ENCODE measurements around the gene MED27.

Gene MED27

DNA sequence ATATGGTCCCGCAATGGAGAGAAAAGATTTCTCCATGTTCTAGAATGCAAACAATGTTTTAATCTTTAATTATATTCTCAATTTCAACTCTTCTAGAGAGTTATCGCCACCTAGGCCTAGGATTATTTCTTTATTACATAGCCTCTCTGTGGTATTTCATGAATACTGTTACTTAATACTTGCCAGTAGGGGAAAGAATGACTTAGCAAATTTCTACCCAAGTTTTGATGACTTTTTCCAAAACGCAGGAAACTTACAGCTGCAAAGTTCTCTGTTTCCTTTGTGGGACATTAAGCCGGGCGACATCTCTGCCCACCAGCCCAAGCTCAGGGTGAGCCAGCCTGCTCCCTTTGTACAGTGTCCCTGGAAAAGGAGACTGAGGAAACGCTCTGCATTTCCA, 73.8 kb downstream of the MED27 start (continued):
- TF ChIP-seq, protein P1, sequence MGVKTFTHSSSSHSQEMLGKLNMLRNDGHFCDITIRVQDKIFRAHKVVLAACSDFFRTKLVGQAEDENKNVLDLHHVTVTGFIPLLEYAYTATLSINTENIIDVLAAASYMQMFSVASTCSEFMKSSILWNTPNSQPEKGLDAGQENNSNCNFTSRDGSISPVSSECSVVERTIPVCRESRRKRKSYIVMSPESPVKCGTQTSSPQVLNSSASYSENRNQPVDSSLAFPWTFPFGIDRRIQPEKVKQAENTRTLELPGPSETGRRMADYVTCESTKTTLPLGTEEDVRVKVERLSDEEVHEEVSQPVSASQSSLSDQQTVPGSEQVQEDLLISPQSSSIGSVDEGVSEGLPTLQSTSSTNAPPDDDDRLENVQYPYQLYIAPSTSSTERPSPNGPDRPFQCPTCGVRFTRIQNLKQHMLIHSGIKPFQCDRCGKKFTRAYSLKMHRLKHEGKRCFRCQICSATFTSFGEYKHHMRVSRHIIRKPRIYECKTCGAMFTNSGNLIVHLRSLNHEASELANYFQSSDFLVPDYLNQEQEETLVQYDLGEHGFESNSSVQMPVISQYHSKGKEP (tag by site-specific recombination; IDR thresholded peaks at IDR 0.05), result no peak
- TF ChIP-seq, protein P2, sequence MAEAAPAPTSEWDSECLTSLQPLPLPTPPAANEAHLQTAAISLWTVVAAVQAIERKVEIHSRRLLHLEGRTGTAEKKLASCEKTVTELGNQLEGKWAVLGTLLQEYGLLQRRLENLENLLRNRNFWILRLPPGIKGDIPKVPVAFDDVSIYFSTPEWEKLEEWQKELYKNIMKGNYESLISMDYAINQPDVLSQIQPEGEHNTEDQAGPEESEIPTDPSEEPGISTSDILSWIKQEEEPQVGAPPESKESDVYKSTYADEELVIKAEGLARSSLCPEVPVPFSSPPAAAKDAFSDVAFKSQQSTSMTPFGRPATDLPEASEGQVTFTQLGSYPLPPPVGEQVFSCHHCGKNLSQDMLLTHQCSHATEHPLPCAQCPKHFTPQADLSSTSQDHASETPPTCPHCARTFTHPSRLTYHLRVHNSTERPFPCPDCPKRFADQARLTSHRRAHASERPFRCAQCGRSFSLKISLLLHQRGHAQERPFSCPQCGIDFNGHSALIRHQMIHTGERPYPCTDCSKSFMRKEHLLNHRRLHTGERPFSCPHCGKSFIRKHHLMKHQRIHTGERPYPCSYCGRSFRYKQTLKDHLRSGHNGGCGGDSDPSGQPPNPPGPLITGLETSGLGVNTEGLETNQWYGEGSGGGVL (tag by site-specific recombination; IDR thresholded peaks at IDR 0.05), result no peak

DNA sequence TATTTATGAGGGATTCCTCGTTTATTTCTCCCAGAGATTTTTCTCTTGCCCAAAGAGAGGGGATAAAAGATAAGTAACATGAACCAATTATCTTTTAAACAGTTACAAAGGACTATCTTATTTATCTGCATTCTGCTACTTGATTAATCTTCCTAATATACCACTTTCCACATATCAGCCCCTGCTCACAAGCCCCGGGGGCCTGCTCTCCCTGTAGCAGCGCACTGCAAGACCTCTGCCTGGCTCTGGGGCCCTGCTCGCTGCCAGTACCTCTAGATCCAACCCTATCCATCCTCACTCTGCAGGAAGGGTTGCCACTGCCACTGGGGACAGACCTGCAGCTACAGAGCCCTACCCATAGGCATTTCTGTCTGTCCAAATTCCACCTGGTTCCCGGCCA, 75.3 kb downstream of the MED27 start:
- no peak overlapping the region for H3K4me3 ChIP-seq (ENCODE audit: low read depth, low read length)
- H3K4me1 ChIP-seq (ENCODE audit: control insufficient read depth, insufficient read depth, low read length), result peaks cover 5% of the 10 kb centered on the region; the same call in 1 of the 2 replicates
- POLR2A ChIA-PET, result no interaction called here
- H3K9me3 ChIP-seq (ENCODE audit: control insufficient read depth, insufficient read depth, low read depth, low read length), result no peaks in the 10 kb centered on the region
- CTCF ChIA-PET, result no interaction called here
- H3K27ac ChIP-seq (ENCODE audit: extremely low read depth, low read depth, low read length), result no peak overlapping the region
- TF ChIP-seq, protein P3, sequence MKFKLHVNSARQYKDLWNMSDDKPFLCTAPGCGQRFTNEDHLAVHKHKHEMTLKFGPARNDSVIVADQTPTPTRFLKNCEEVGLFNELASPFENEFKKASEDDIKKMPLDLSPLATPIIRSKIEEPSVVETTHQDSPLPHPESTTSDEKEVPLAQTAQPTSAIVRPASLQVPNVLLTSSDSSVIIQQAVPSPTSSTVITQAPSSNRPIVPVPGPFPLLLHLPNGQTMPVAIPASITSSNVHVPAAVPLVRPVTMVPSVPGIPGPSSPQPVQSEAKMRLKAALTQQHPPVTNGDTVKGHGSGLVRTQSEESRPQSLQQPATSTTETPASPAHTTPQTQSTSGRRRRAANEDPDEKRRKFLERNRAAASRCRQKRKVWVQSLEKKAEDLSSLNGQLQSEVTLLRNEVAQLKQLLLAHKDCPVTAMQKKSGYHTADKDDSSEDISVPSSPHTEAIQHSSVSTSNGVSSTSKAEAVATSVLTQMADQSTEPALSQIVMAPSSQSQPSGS (tag by site-specific recombination; IDR thresholded peaks at IDR 0.05; ENCODE audit: low read depth), result no peak
- no peak for TF ChIP-seq ZNF157 (tag by site-specific recombination; IDR thresholded peaks at IDR 0.05)
- TF ChIP-seq ZNF391 (tag by site-specific recombination; IDR thresholded peaks at IDR 0.05; ENCODE audit: borderline replicate concordance, low read depth), result no peak
- TF ChIP-seq ZBTB8A (tag by site-specific recombination; IDR thresholded peaks at IDR 0.05), result no peak
- TF ChIP-seq, protein P4, sequence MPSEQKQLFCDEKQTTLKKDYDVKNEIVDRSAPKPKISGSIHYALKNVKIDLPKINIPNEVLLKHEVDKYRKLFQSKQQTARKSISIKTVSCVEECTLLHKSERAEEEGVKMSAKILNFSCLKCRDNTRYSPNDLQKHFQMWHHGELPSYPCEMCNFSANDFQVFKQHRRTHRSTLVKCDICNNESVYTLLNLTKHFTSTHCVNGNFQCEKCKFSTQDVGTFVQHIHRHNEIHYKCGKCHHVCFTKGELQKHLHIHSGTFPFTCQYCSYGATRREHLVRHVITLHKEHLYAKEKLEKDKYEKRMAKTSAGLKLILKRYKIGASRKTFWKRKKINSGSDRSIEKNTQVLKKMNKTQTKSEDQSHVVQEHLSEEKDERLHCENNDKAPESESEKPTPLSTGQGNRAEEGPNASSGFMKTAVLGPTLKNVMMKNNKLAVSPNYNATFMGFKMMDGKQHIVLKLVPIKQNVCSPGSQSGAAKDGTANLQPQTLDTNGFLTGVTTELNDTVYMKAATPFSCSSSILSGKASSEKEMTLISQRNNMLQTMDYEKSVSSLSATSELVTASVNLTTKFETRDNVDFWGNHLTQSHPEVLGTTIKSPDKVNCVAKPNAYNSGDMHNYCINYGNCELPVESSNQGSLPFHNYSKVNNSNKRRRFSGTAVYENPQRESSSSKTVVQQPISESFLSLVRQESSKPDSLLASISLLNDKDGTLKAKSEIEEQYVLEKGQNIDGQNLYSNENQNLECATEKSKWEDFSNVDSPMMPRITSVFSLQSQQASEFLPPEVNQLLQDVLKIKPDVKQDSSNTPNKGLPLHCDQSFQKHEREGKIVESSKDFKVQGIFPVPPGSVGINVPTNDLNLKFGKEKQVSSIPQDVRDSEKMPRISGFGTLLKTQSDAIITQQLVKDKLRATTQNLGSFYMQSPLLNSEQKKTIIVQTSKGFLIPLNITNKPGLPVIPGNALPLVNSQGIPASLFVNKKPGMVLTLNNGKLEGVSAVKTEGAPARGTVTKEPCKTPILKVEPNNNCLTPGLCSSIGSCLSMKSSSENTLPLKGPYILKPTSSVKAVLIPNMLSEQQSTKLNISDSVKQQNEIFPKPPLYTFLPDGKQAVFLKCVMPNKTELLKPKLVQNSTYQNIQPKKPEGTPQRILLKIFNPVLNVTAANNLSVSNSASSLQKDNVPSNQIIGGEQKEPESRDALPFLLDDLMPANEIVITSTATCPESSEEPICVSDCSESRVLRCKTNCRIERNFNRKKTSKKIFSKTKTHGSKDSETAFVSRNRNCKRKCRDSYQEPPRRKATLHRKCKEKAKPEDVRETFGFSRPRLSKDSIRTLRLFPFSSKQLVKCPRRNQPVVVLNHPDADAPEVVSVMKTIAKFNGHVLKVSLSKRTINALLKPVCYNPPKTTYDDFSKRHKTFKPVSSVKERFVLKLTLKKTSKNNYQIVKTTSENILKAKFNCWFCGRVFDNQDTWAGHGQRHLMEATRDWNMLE (tag by site-specific recombination; conservative IDR thresholded peaks at IDR 0.05; ENCODE audit: low read depth), result no peak
- TF ChIP-seq ZNF701 (tag by site-specific recombination; IDR thresholded peaks at IDR 0.05), result no peak
- TF ChIP-seq IKZF3 (tag by site-specific recombination; IDR thresholded peaks at IDR 0.05), result no peak
- no peak for TF ChIP-seq ZNF335 (tag by site-specific recombination; conservative IDR thresholded peaks at IDR 0.05)
- TF ChIP-seq, protein P5, sequence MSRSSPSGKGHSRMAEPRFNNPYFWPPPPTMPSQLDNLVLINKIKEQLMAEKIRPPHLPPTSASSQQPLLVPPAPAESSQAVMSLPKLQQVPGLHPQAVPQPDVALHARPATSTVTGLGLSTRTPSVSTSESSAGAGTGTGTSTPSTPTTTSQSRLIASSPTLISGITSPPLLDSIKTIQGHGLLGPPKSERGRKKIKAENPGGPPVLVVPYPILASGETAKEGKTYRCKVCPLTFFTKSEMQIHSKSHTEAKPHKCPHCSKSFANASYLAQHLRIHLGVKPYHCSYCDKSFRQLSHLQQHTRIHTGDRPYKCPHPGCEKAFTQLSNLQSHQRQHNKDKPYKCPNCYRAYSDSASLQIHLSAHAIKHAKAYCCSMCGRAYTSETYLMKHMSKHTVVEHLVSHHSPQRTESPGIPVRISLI (tag by site-specific recombination; IDR thresholded peaks at IDR 0.05), result no peak
- no peak for TF ChIP-seq ZNF514 (tag by site-specific recombination; IDR thresholded peaks at IDR 0.05)
- no peak for TF ChIP-seq ZNF585B (tag by site-specific recombination; IDR thresholded peaks at IDR 0.05)
- TF ChIP-seq, protein P6, sequence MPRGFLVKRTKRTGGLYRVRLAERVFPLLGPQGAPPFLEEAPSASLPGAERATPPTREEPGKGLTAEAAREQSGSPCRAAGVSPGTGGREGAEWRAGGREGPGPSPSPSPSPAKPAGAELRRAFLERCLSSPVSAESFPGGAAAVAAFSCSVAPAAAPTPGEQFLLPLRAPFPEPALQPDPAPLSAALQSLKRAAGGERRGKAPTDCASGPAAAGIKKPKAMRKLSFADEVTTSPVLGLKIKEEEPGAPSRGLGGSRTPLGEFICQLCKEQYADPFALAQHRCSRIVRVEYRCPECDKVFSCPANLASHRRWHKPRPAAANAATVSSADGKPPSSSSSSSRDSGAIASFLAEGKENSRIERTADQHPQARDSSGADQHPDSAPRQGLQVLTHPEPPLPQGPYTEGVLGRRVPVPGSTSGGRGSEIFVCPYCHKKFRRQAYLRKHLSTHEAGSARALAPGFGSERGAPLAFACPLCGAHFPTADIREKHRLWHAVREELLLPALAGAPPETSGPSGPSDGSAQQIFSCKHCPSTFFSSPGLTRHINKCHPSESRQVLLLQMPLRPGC (tag by site-specific recombination; IDR thresholded peaks at IDR 0.05), result no peak
- TF ChIP-seq, protein P7, sequence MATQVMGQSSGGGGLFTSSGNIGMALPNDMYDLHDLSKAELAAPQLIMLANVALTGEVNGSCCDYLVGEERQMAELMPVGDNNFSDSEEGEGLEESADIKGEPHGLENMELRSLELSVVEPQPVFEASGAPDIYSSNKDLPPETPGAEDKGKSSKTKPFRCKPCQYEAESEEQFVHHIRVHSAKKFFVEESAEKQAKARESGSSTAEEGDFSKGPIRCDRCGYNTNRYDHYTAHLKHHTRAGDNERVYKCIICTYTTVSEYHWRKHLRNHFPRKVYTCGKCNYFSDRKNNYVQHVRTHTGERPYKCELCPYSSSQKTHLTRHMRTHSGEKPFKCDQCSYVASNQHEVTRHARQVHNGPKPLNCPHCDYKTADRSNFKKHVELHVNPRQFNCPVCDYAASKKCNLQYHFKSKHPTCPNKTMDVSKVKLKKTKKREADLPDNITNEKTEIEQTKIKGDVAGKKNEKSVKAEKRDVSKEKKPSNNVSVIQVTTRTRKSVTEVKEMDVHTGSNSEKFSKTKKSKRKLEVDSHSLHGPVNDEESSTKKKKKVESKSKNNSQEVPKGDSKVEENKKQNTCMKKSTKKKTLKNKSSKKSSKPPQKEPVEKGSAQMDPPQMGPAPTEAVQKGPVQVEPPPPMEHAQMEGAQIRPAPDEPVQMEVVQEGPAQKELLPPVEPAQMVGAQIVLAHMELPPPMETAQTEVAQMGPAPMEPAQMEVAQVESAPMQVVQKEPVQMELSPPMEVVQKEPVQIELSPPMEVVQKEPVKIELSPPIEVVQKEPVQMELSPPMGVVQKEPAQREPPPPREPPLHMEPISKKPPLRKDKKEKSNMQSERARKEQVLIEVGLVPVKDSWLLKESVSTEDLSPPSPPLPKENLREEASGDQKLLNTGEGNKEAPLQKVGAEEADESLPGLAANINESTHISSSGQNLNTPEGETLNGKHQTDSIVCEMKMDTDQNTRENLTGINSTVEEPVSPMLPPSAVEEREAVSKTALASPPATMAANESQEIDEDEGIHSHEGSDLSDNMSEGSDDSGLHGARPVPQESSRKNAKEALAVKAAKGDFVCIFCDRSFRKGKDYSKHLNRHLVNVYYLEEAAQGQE (tag by site-specific recombination; IDR thresholded peaks at IDR 0.05), result no peak
- H3K36me3 ChIP-seq (ENCODE audit: control insufficient read depth in 2 of 2, insufficient read depth in 1 of 2, low read length in 2 of 2), result no peaks in the 10 kb centered on the region

Measured in HEK293 (cell line).